Smooth muscle cell (in vitro differentiated cells): Measurements from ENCODE around the gene CEP85L. TPM values are rescaled to one million over a fixed set of nuclear protein-coding genes. Genes with fewer than 3 reads are reported as not detected.

ENCODE experiments used
- DNase-seq: peaks from one replicate; lab custom pipeline; 2025; ENCODE audit not compliant: unreplicated experiment; lab: John Stamatoyannopoulos, UW
- H2AFZ ChIP-seq: fragments of 200-600 bp; sonication (generic); 2 replicates; pipeline ENCODE4 v1.6.0; 2016; ENCODE audit warnings: antibody characterized with exemption, low read depth, mild to moderate bottlenecking
- H3F3A ChIP-seq: fragments of 200-600 bp; sonication (generic); 2 replicates; pipeline ENCODE4 v1.6.0; 2017; ENCODE audit warnings: antibody characterized with exemption, low read depth
- H3K27ac ChIP-seq: fragments of 200-600 bp; sonication (generic); 2 replicates; pipeline ENCODE4 v1.5.1; 2016; ENCODE audit warnings: low read depth, mild to moderate bottlenecking
- H3K27me3 ChIP-seq: fragments of 200-600 bp; sonication (generic); 2 replicates; pipeline ENCODE4 v1.6.1; 2016; ENCODE audit warnings: low read depth, mild to moderate bottlenecking
- H3K36me3 ChIP-seq: fragments of 200-600 bp; sonication (generic); 2 replicates; pipeline ENCODE4 v1.5.1; 2016; ENCODE audit warnings: low read depth
- H3K4me1 ChIP-seq: fragments of 200-600 bp; sonication (generic); 2 replicates; pipeline ENCODE4 v1.5.1; 2016; ENCODE audit warnings: low read depth
- H3K4me2 ChIP-seq: fragments of 200-600 bp; sonication (generic); 2 replicates; pipeline ENCODE4 v1.6.0; 2016; ENCODE audit warnings: mild to moderate bottlenecking
- H3K4me3 ChIP-seq: fragments of 200-600 bp; sonication (generic); 2 replicates; pipeline ENCODE4 v1.5.1; 2016; ENCODE audit warnings: mild to moderate bottlenecking
- H3K79me2 ChIP-seq: fragments of 200-600 bp; sonication (generic); 2 replicates; pipeline ENCODE4 v1.6.0; 2016; ENCODE audit warnings: low read depth, mild to moderate bottlenecking
- H3K9ac ChIP-seq: fragments of 200-600 bp; sonication (generic); 2 replicates; pipeline ENCODE4 v1.6.0; 2016; ENCODE audit warnings: low read depth
- H3K9me3 ChIP-seq: fragments of 200-600 bp; sonication (generic); replicated peaks from 2 replicates; pipeline ENCODE4 v1.5.1; 2016; ENCODE audit warnings: low read depth
- H4K20me1 ChIP-seq: fragments of 200-600 bp; sonication (generic); 2 replicates; pipeline ENCODE4 v1.6.0; 2016; ENCODE audit warnings: low read depth
- WGBS: methylation state at CpG from one replicate; pipeline ENCODE4 v1.1.7; 2016; ENCODE audit warnings: low lambda C conversion rate; 5-methylcytosine and 5-hydroxymethylcytosine counted together
- polyA plus RNA-seq: library from polyadenylated mRNA; unstranded; fragments of >200 nt; fragmentation: Nextera tagmentation; extraction: Ambion mirVana; gene quantifications from 2 replicates; pipeline ENCODE4 v1.2.1, GENCODE V29; 2016
- total RNA-seq: library from RNA; depleted of rRNA; stranded (reverse); fragments of >200 nt; gene quantifications from 2 replicates; pipeline ENCODE4 v1.2.3, GENCODE V29; 2014
- TF ChIP-seq, protein P1 (sequence below): fragments of 200-600 bp; sonication (generic); IDR thresholded peaks from 2 replicates; pipeline ENCODE4 v1.5.1; 2017; ENCODE audit warnings: borderline replicate concordance, mild to moderate bottlenecking, antibody characterized with exemption; ENCODE audit not compliant: insufficient read depth, poor library complexity, severe bottlenecking

CEP85L gene
- total and polyA plus RNA-seq, 2 experiments from 2014 or later, result 36.5 to 65.6 TPM

GRCh38 chr6:118559659-118560058 is 91.7 kb downstream of the CEP85L start:
- Histone ChIP-seq H3K9me3 (no peaks in the 10 kb centered on the region), H3K79me2 (peaks cover 81% of the 10 kb centered on the region), H3K36me3 (peaks cover 6% of the 10 kb centered on the region), H3K9ac (no peak overlapping the region), H3K27ac (no peak overlapping the region), H3F3A (peaks cover 3% of the 10 kb centered on the region), H2AFZ (no peak overlapping the region), H3K4me3 (no peak overlapping the region), H3K27me3 (no peaks in the 10 kb centered on the region), H3K4me2 (no peak overlapping the region), H3K4me1 (no peaks in the 10 kb centered on the region), H4K20me1 (peaks cover 100% of the 10 kb centered on the region)
- no peak for DNase-seq
- TF ChIP-seq, protein P1, sequence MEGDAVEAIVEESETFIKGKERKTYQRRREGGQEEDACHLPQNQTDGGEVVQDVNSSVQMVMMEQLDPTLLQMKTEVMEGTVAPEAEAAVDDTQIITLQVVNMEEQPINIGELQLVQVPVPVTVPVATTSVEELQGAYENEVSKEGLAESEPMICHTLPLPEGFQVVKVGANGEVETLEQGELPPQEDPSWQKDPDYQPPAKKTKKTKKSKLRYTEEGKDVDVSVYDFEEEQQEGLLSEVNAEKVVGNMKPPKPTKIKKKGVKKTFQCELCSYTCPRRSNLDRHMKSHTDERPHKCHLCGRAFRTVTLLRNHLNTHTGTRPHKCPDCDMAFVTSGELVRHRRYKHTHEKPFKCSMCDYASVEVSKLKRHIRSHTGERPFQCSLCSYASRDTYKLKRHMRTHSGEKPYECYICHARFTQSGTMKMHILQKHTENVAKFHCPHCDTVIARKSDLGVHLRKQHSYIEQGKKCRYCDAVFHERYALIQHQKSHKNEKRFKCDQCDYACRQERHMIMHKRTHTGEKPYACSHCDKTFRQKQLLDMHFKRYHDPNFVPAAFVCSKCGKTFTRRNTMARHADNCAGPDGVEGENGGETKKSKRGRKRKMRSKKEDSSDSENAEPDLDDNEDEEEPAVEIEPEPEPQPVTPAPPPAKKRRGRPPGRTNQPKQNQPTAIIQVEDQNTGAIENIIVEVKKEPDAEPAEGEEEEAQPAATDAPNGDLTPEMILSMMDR, result no peak

DNA sequence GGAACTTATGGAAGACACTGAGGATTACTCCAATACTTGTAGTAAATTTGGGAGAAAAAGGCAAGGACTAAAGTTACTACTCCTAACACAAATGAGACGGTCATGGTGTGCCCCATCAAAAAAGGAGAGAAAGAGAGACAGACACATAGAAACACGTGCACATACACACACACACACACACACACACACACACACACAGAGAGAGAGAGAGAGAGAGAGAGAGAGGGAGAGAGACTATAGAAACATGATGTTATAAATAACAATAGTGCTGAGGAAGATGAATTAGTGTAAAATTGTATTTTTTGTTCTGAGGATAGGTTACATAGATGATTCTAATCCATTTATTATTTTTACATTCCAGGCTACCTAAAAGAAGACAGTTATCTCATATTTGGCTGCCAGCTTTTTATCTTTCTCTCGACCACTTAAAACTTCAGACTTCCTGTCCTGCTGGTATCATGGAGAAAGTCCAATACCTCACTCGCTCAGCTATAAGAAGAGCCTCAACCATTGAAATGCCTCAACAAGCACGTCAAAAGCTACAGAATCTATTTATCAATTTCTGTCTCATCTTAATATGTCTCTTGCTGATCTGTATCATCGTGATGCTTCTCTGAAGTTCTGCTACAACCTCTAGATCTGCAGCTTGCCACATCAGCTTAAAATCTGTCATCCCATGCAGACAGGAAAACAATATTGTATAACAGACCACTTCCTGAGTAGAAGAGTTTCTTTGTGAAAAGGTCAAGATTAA is 92.8 kb downstream of the CEP85L start:
- Histone ChIP-seq H2AFZ (no peak overlapping the region), H3K4me3 (no peak overlapping the region), H4K20me1 (peaks cover 100% of the 10 kb centered on the region), H3K79me2 (peaks cover 81% of the 10 kb centered on the region), H3K4me2 (no peak overlapping the region), H3K9ac (no peak overlapping the region), H3K27me3 (no peaks in the 10 kb centered on the region), H3K4me1 (no peaks in the 10 kb centered on the region), H3K36me3 (no peaks in the 10 kb centered on the region), H3K27ac (no peak overlapping the region), H3K9me3 (no peaks in the 10 kb centered on the region), H3F3A (peaks cover 3% of the 10 kb centered on the region)
- TF ChIP-seq, protein P1, result no peak
- DNase-seq, result no peak
- 82% methylated on average over 6 of the region's 6 CpGs for WGBS

GRCh38 chr6:118554698-118555097 is 96.7 kb downstream of the CEP85L start:
- peak overlapping the region; percentile 15 for H3K27ac ChIP-seq
- TF ChIP-seq, protein P1, result no peak
- H3F3A ChIP-seq, result no peaks in the 10 kb centered on the region
- no peaks in the 10 kb centered on the region for H3K36me3 ChIP-seq
- H3K4me3 ChIP-seq, result no peak overlapping the region
- no peak for DNase-seq
- H4K20me1 ChIP-seq, result peaks cover 99% of the 10 kb centered on the region
- 90% methylated on average over 1 of the region's 1 CpG for WGBS
- no peaks in the 10 kb centered on the region for H3K27me3 ChIP-seq
- no peak overlapping the region for H3K4me2 ChIP-seq
- H3K4me1 ChIP-seq, result peaks cover 12% of the 10 kb centered on the region
- H3K9ac ChIP-seq, result no peak overlapping the region
- no peaks in the 10 kb centered on the region for H3K9me3 ChIP-seq
- no peak overlapping the region for H2AFZ ChIP-seq
- peaks cover 74% of the 10 kb centered on the region for H3K79me2 ChIP-seq

- H3K27ac ChIP-seq, result peak overlapping the region; percentile 76
- peaks cover 99% of the 10 kb centered on the region for H4K20me1 ChIP-seq
- peaks cover 12% of the 10 kb centered on the region for H3K4me1 ChIP-seq
- no peaks in the 10 kb centered on the region for H3K9me3 ChIP-seq
- no peak overlapping the region for H3K4me3 ChIP-seq
- H3K9ac ChIP-seq, result no peak overlapping the region
- DNase-seq, result no peak
- no peak overlapping the region for H2AFZ ChIP-seq
- TF ChIP-seq, protein P1, result no peak
- peak overlapping the region; percentile 46 for H3K4me2 ChIP-seq
- no peaks in the 10 kb centered on the region for H3K36me3 ChIP-seq
- 72% methylated on average over 1 of the region's 1 CpG for WGBS
- no peaks in the 10 kb centered on the region for H3K27me3 ChIP-seq
- no peaks in the 10 kb centered on the region for H3F3A ChIP-seq
- peaks cover 75% of the 10 kb centered on the region for H3K79me2 ChIP-seq
Observed at GRCh38 chr6:118553132-118553531, 98.3 kb downstream of the CEP85L start.
